Measurements from ENCODE around the gene LAS1L. TPM values are rescaled to one million over a fixed set of nuclear protein-coding genes. Genes with fewer than 3 reads are reported as not detected.

The LAS1L gene
- total RNA-seq, 1 donor from 2014 or later: 45.1 TPM

DNA sequence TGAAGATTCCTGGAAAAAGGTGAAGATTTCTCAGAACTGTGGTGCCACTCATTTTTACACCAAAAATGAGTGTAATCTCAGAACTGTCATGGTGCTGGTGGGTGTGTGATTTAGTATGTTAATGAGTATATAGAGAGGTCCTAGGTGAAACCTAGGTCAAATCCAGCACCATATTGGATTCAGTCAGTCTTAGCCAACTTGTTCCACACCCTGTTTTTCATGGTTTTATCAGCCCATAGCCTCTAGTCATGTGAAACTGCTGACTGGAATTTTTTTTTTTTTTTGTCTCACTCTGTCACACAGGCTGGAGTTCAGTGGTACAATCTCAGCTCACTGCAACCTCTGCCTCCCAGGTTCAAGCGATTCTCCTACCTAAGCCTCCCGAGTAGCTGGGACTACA lies 58.0 kb downstream of the LAS1L start:
- Mint-ChIP-seq H3K27me3 (ENCODE audit: unreplicated experiment) (no peaks in the 10 kb centered on the region), H3K4me3 (ENCODE audit: unreplicated experiment) (no peak overlapping the region), H3K4me1 (ENCODE audit: low read depth, unreplicated experiment) (no peaks in the 10 kb centered on the region), H3K36me3 (ENCODE audit: unreplicated experiment) (no peaks in the 10 kb centered on the region), H3K9me3 (ENCODE audit: unreplicated experiment) (peaks cover 2% of the 10 kb centered on the region), H3K27ac (ENCODE audit: unreplicated experiment) (no peak overlapping the region)
- no peak for DNase-seq
- TF ChIP-seq, protein P1, sequence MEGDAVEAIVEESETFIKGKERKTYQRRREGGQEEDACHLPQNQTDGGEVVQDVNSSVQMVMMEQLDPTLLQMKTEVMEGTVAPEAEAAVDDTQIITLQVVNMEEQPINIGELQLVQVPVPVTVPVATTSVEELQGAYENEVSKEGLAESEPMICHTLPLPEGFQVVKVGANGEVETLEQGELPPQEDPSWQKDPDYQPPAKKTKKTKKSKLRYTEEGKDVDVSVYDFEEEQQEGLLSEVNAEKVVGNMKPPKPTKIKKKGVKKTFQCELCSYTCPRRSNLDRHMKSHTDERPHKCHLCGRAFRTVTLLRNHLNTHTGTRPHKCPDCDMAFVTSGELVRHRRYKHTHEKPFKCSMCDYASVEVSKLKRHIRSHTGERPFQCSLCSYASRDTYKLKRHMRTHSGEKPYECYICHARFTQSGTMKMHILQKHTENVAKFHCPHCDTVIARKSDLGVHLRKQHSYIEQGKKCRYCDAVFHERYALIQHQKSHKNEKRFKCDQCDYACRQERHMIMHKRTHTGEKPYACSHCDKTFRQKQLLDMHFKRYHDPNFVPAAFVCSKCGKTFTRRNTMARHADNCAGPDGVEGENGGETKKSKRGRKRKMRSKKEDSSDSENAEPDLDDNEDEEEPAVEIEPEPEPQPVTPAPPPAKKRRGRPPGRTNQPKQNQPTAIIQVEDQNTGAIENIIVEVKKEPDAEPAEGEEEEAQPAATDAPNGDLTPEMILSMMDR (IDR thresholded peaks at IDR 0.05; ENCODE audit: partially characterized antibody, unreplicated experiment): no peak

DNA sequence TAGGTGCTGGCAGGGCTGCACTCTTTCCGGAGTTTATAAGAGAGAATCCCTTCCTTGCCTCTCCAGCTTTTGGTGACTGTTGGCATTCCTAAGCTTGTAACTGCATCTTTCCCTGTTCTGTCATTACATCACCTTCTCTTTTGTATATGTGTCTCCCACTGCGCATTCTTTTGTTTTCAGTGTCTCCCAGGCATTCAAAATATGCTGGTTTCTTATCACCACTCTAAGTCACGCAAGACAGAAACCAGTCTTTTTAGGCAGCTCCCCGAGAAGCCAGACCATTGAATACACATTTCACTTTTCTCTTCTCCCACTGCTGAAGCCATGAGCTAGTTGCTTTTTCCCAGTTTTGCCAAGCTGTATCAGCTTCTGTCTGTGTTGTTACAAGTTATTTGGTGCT lies 71.0 kb downstream of the LAS1L start:
- TF ChIP-seq, protein P1 (IDR thresholded peaks at IDR 0.05; ENCODE audit: partially characterized antibody, unreplicated experiment): no peak
- H3K4me3 Mint-ChIP-seq (ENCODE audit: unreplicated experiment): no peak overlapping the region
- H3K4me1 Mint-ChIP-seq (ENCODE audit: low read depth, unreplicated experiment): no peaks in the 10 kb centered on the region
- no peak overlapping the region for H3K27ac Mint-ChIP-seq (ENCODE audit: unreplicated experiment)
- H3K36me3 Mint-ChIP-seq (ENCODE audit: unreplicated experiment): no peaks in the 10 kb centered on the region
- no peaks in the 10 kb centered on the region for H3K27me3 Mint-ChIP-seq (ENCODE audit: unreplicated experiment)
- no peak for DNase-seq
- peaks cover 2% of the 10 kb centered on the region for H3K9me3 Mint-ChIP-seq (ENCODE audit: unreplicated experiment)

Other genes starting within 250 kb of the LAS1L start
- gene MSN, start 132.9 kb upstream of the LAS1L start, total RNA-seq (ENCODE audit: unreplicated experiment): 72.3 TPM

All from glutamatergic neuron (in vitro differentiated cells).